Measurements from ENCODE around the gene PBX2. TPM values are rescaled to one million over a fixed set of nuclear protein-coding genes. Genes with fewer than 3 reads are reported as not detected.

PBX2 gene
- total and polyA plus RNA-seq, 2 of the 4 experiments (the other 2 are of a cell fraction): 17.7 to 56.8 TPM

DNA sequence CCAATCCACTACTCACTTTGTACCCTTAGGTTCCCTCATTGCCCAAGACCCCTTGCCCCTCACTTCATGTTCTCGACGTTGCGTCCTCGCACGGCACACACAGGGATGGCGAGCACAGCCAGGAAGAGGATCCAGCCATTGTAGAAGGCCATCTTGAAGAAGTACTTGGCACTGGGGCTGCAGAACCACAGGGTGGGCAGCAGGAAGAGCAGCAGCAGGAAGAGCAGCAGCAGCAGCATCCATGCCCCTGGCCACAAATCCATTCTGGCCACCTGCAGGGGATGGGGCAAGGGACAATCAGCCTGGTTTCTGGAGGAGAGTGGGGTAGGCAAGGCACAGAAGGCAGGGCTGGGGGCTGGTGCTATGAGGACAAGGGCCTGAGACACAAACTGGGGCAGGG is 18.8 kb downstream of the PBX2 start:
- Histone ChIP-seq H3K9me1 (ENCODE audit: insufficient read depth, low read length) (peaks cover 31% of the 10 kb centered on the region), H3K56ac (ENCODE audit: extremely low read depth, insufficient read depth, low read length) (no peak overlapping the region), H4K91ac (ENCODE audit: insufficient read depth, low read depth, low read length) (no peak overlapping the region), H3K4ac (ENCODE audit: low read depth, low read length) (no peak overlapping the region), H3K14ac (replicated peaks; ENCODE audit: low read depth, low read length) (no peak overlapping the region), H3K4me2 (ENCODE audit: low read depth, low read length) (no peak overlapping the region), H3K4me1 (ENCODE audit: control insufficient read depth, insufficient read depth, low read length) (peaks cover 4% of the 10 kb centered on the region), H3K9ac (ENCODE audit: low read depth, low read length) (no peak overlapping the region), H2BK20ac (ENCODE audit: low read depth, low read length) (no peak overlapping the region), H2BK120ac (ENCODE audit: low read depth, low read length) (no peak overlapping the region), H3K79me1 (ENCODE audit: low read depth in 1 of 2, low read length in 2 of 2) (peaks cover 28 to 57% of the 10 kb centered on the region in 2 experiments; a peak in 3 of 4 replicates), H3K27ac (ENCODE audit: insufficient read depth, low read length) (no peak overlapping the region), H4K8ac (ENCODE audit: low read depth in 2 of 2, low read length in 2 of 2) (no peak overlapping the region), H2AFZ (replicated peaks; ENCODE audit: low read length, poor library complexity) (no peak overlapping the region), H4K5ac (ENCODE audit: low read depth, low read length) (no peak overlapping the region), H3K18ac (ENCODE audit: low read depth, low read length) (no peak overlapping the region), H3K23ac (ENCODE audit: low read depth, low read length) (no peak overlapping the region), H3K4me3 (ENCODE audit: insufficient read depth, low read depth, low read length) (no peak overlapping the region), H4K20me1 (ENCODE audit: insufficient read depth, low read length) (no peaks in the 10 kb centered on the region), H3K36me3 (ENCODE audit: control insufficient read depth, insufficient read depth, low read length) (peaks cover 46% of the 10 kb centered on the region), H3K27me3 (ENCODE audit: control insufficient read depth, insufficient read depth, low read length) (no peaks in the 10 kb centered on the region), H3K9me3 (ENCODE audit: control insufficient read depth, insufficient read depth, low read length) (no peaks in the 10 kb centered on the region), H2AK9ac (replicated peaks; ENCODE audit: low read depth, low read length, poor library complexity) (no peak overlapping the region), H2AK5ac (ENCODE audit: low read depth, low read length) (no peak overlapping the region), H2BK15ac (ENCODE audit: low read depth, low read length) (no peak overlapping the region), H2BK5ac (ENCODE audit: low read depth, low read length, poor library complexity, severe bottlenecking) (no peak overlapping the region)
- 100% methylated on average over 3 of the region's 6 CpGs; no CpG with 5 or more reads in 1 of the 2 experiments for WGBS, 2 experiments (ENCODE audit: extremely low coverage in 2 of 2, insufficient read length in 1 of 2)
- ATAC-seq (ENCODE audit: low read depth) (no peak), DNase-seq (no peak)
- POLR2A ChIA-PET (ENCODE audit: unreplicated experiment): no interaction called here
- TF ChIP-seq, protein P1, sequence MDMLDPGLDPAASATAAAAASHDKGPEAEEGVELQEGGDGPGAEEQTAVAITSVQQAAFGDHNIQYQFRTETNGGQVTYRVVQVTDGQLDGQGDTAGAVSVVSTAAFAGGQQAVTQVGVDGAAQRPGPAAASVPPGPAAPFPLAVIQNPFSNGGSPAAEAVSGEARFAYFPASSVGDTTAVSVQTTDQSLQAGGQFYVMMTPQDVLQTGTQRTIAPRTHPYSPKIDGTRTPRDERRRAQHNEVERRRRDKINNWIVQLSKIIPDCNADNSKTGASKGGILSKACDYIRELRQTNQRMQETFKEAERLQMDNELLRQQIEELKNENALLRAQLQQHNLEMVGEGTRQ (IDR thresholded peaks at IDR 0.05; ENCODE audit: low read depth, low read length): no peak
- no peak for TF ChIP-seq FOS (IDR thresholded peaks at IDR 0.05; ENCODE audit: low read depth, low read length)
- TF ChIP-seq RCOR1 (IDR thresholded peaks at IDR 0.05; ENCODE audit: insufficient replicate concordance, low read length): no peak
- TF ChIP-seq CHD1 (IDR thresholded peaks at IDR 0.05; ENCODE audit: low read depth, low read length): no peak
- TF ChIP-seq SMC3 (IDR thresholded peaks at IDR 0.05; ENCODE audit: low read depth, low read length): no peak
- TF ChIP-seq MAZ (IDR thresholded peaks at IDR 0.05; ENCODE audit: borderline replicate concordance, low read depth, low read length): no peak
- TF ChIP-seq, protein P2, sequence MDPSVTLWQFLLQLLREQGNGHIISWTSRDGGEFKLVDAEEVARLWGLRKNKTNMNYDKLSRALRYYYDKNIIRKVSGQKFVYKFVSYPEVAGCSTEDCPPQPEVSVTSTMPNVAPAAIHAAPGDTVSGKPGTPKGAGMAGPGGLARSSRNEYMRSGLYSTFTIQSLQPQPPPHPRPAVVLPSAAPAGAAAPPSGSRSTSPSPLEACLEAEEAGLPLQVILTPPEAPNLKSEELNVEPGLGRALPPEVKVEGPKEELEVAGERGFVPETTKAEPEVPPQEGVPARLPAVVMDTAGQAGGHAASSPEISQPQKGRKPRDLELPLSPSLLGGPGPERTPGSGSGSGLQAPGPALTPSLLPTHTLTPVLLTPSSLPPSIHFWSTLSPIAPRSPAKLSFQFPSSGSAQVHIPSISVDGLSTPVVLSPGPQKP (IDR thresholded peaks at IDR 0.05; ENCODE audit: borderline replicate concordance, low read depth, low read length): no peak
- no peak for TF ChIP-seq NFE2L2 (IDR thresholded peaks at IDR 0.05; ENCODE audit: low read depth, low read length)
- in situ Hi-C loops (cut with MboI; ENCODE audit: low sequenced_read_pairs) (loop anchor here (10.0 kb wide), 1 partner anchor 196 kb away; the partner anchor contains the start of gene DXO), dilution Hi-C loops (cut with HindIII; ENCODE audit: low sequenced_read_pairs, unreplicated experiment) (no loop called here), intact Hi-C loops (cut with micrococcal nuclease) (no loop called here)
- CTCF ChIA-PET: no interaction called here
- no TSS peak for BruUV-seq (replicated peaks)
